ENCODE data around the gene TRDN.

- TF ChIP-seq ZNF274 (IDR thresholded peaks at IDR 0.05; ENCODE audit: low read depth, low read length) (no peak), YY1 (IDR thresholded peaks at IDR 0.05; ENCODE audit: insufficient read depth, insufficient read length) (no peak)
Measured at GRCh38 chr6:123226398-123226797, 410.4 kb downstream of the TRDN start.

Measured in NT2/D1 (cell line).